VCaP (cell line): ENCODE results near the gene OR52I2.
A peak's percentile ranks its signal among the peaks of the same experiment; 100 is the strongest.

Source experiments
- H3K27ac ChIP-seq: fragments of 450-650 bp; 2 replicates; pipeline ENCODE4 v1.5.1; 2017
- CTCF ChIP-seq: fragments of 450-650 bp; conservative IDR thresholded peaks from 2 replicates; pipeline ENCODE4 v1.5.1; 2017; ENCODE audit warnings: mild to moderate bottlenecking, moderate library complexity

The OR52I2 gene

GRCh38 chr11:4636136-4636535, 54.6 kb downstream of the OR52I2 start:
- TF ChIP-seq CTCF: no peak
- peak overlapping the region; percentile 92 for H3K27ac ChIP-seq

GRCh38 chr11:4636962-4637661, 55.6 kb downstream of the OR52I2 start, which contains the start of gene OR51D1:
Gene OR51D1 (plus strand): TSS chr11:4637477. CDS start chr11:4639791, 2,314 bp downstream.
- H3K27ac ChIP-seq: peak within 1 kb of the TSS; percentile 92
- TF ChIP-seq CTCF: peak; percentile 88

- H3K27ac ChIP-seq: peak overlapping the region; percentile 92
- TF ChIP-seq CTCF: no peak
These were observed 56.1 kb downstream of the OR52I2 start for GRCh38 chr11:4637662-4638047.

- H3K27ac ChIP-seq: no peak overlapping the region
These were observed 58.4 kb downstream of the OR52I2 start for GRCh38 chr11:4639931-4640330.

GRCh38 chr11:4641501-4641900, 60.0 kb downstream of the OR52I2 start:
- H3K27ac ChIP-seq: no peak overlapping the region
- no peak for TF ChIP-seq CTCF

More at GRCh38 chr11:4639931-4640330, 58.4 kb downstream of the OR52I2 start:
- no peak for TF ChIP-seq CTCF

GRCh38 chr11:4642043-4642442, 60.5 kb downstream of the OR52I2 start:
- no peak for TF ChIP-seq CTCF
- no peak overlapping the region for H3K27ac ChIP-seq
